Activated CD8-positive, alpha-beta T cell treated with anti-CD3 and anti-CD28 coated beads for 36 hours (primary cell): ENCODE measurements around the gene SPNS1. TPM values are rescaled to one million over a fixed set of nuclear protein-coding genes. Genes with fewer than 3 reads are reported as not detected.
"Not testable (repeated sequence)": the region's sequence is repeated elsewhere in the genome, so short reads cannot be mapped to it uniquely, and the experiment has no call there.

Experiments used
- ATAC-seq: fragments of 200-7000 bp; cut with Tn5 transposase; one replicate; pipeline ENCODE4 v1.10.0; 2021; ENCODE audit warnings: mild to moderate bottlenecking, moderate library complexity
- CTCF ChIA-PET: fragments of 350-600 bp; sonication (Branson Sonifier 250); formaldehyde crosslinking; loops from one replicate; lab custom pipeline; 2021; ENCODE audit warnings: antibody characterized with exemption; lab: Charles Lee
- POLR2A ChIA-PET: fragments of 350-600 bp; sonication (Branson Sonifier 250); formaldehyde crosslinking; loops from one replicate; lab custom pipeline; 2021; ENCODE audit warnings: antibody characterized with exemption; lab: Charles Lee
- DNase-seq: peaks from one replicate; pipeline ENCODE4 v3.0.0-alpha.2; 2020
- H3K27ac Mint-ChIP-seq: one replicate; pipeline ENCODE4 v1.8.0; 2021; ENCODE audit warnings: mild to moderate bottlenecking, mixed read lengths
- H3K27me3 Mint-ChIP-seq: one replicate; pipeline ENCODE4 v1.8.0; 2021; ENCODE audit warnings: mixed read lengths
- H3K36me3 Mint-ChIP-seq: one replicate; pipeline ENCODE4 v1.8.0; 2021; ENCODE audit warnings: low read depth, mixed read lengths
- H3K4me1 Mint-ChIP-seq: one replicate; pipeline ENCODE4 v1.8.0; 2021; ENCODE audit warnings: low read depth, mixed read lengths
- H3K4me3 Mint-ChIP-seq: one replicate; pipeline ENCODE4 v1.8.0; 2021; ENCODE audit warnings: mild to moderate bottlenecking, moderate library complexity, mixed read lengths
- H3K9me3 Mint-ChIP-seq: one replicate; pipeline ENCODE4 v1.8.0; 2021; ENCODE audit warnings: mixed read lengths
- CTCF ChIP-seq: fragments of 200-600 bp; IDR thresholded peaks from one replicate; pipeline ENCODE4 v1.8.0; 2022; ENCODE audit warnings: antibody characterized with exemption, mild to moderate bottlenecking
- intact Hi-C: fragments of 100-400 bp; cut with micrococcal nuclease; formaldehyde crosslinking; loops from one replicate; pipeline ENCODE4 v1.10.0; 2022
- total RNA-seq, 2 experiments: library from RNA; stranded (reverse); gene quantifications; one replicate each; pipeline ENCODE4 v1.2.3, GENCODE V29; 2021

SPNS1 gene
- total RNA-seq, 2 experiments from 2014 or later, result 14.6 to 18.2 TPM

- DNase-seq (peak; percentile 19), ATAC-seq (no peak)
- Mint-ChIP-seq H3K4me3 (no peak overlapping the region), H3K9me3 (no peaks in the 10 kb centered on the region), H3K27me3 (no peaks in the 10 kb centered on the region), H3K27ac (no peak overlapping the region), H3K4me1 (peaks cover 13% of the 10 kb centered on the region), H3K36me3 (no peaks in the 10 kb centered on the region)
- intact Hi-C loops, result loop anchor here (5.0 kb wide), 1 partner anchor 65 kb away; no protein-coding TSS in a partner anchor
- CTCF ChIA-PET, result interaction anchor here (1.2 to 3.2 kb wide), 2 partner anchors 8 to 13 kb away, joined by 3 to 27 read pairs; partner anchors contain the start of gene NFATC2IP
- POLR2A ChIA-PET, result interaction anchor here (0.6 to 1.1 kb wide), 4 partner anchors 12 to 421 kb away, joined by 3 to 4 read pairs (median 4); partner anchors contain the start of gene RABEP2
- TF ChIP-seq CTCF, result no peak
These were observed 37.2 kb upstream of the SPNS1 start for GRCh38 chr16:28937222-28937876.

- intact Hi-C loops, result loop anchor here (5.0 kb wide), 1 partner anchor 66 kb away; no protein-coding TSS in a partner anchor
- ChIA-PET CTCF (no interaction called here), POLR2A (interaction anchor here (2.7 kb wide), 1 partner anchor 14 kb away, joined by 8 read pairs; the partner anchor contains the start of gene RABEP2)
- Mint-ChIP-seq H3K27me3 (no peaks in the 10 kb centered on the region), H3K9me3 (no peaks in the 10 kb centered on the region), H3K4me3 (no peak overlapping the region), H3K27ac (no peak overlapping the region), H3K36me3 (no peaks in the 10 kb centered on the region), H3K4me1 (peaks cover 13% of the 10 kb centered on the region)
- ATAC-seq (no peak), DNase-seq (no peak)
- no peak for TF ChIP-seq CTCF
These were observed 35.9 kb upstream of the SPNS1 start for GRCh38 chr16:28938721-28939120.

GRCh38 chr16:28939825-28940224 lies 34.8 kb upstream of the SPNS1 start:
- POLR2A ChIA-PET, result interaction anchor here (2.7 kb wide), 1 partner anchor 15 kb away, joined by 8 read pairs; the partner anchor contains the start of gene RABEP2
- DNase-seq, CTCF ChIA-PET: not testable (repeated sequence)

GRCh38 chr16:28943281-28943680 lies 31.3 kb upstream of the SPNS1 start:
- H3K4me1 Mint-ChIP-seq, result peaks cover 8% of the 10 kb centered on the region
- TF ChIP-seq CTCF, result no peak
- no peaks in the 10 kb centered on the region for H3K27me3 Mint-ChIP-seq
- intact Hi-C loops, result no loop called here
- H3K4me3 Mint-ChIP-seq, result no peak overlapping the region
- CTCF ChIA-PET, result interaction anchor here (2.1 to 5.2 kb wide), 5 partner anchors 15 to 96 kb away, joined by 5 to 87 read pairs (median 39); partner anchors contain the start of genes CD19, RABEP2, SH2B1 and TUFM
- DNase-seq (no peak), ATAC-seq (no peak)
- H3K36me3 Mint-ChIP-seq, result no peaks in the 10 kb centered on the region
- POLR2A ChIA-PET, result interaction anchor here (0.7 to 1.3 kb wide), 4 partner anchors 19 to 358 kb away, joined by 3 to 4 read pairs (median 4); partner anchors contain the start of gene ATXN2L
- no peaks in the 10 kb centered on the region for H3K9me3 Mint-ChIP-seq
- no peak overlapping the region for H3K27ac Mint-ChIP-seq

More at GRCh38 chr16:28939825-28940224, 34.8 kb upstream of the SPNS1 start:
- ATAC-seq, H3K36me3 Mint-ChIP-seq, H3K4me3 Mint-ChIP-seq, H3K9me3 Mint-ChIP-seq, H3K27me3 Mint-ChIP-seq, H3K27ac Mint-ChIP-seq: not testable (repeated sequence)
- intact Hi-C loops, result loop anchor here (5.0 kb wide), 1 partner anchor 68 kb away; no protein-coding TSS in a partner anchor
- H3K4me1 Mint-ChIP-seq, result peaks cover 13% of the 10 kb centered on the region

- H3K4me3 Mint-ChIP-seq, result no peak overlapping the region
- H3K4me1 Mint-ChIP-seq, result peaks cover 11% of the 10 kb centered on the region
- H3K36me3 Mint-ChIP-seq, result peaks cover 6% of the 10 kb centered on the region
- ChIA-PET CTCF (interaction anchor here (0.9 to 5.2 kb wide), 4 partner anchors 19 to 100 kb away, joined by 3 to 87 read pairs (median 18); partner anchors contain the start of genes CD19, RABEP2 and TUFM), POLR2A (no interaction called here)
- no peaks in the 10 kb centered on the region for H3K9me3 Mint-ChIP-seq
- TF ChIP-seq CTCF, result no peak
- DNase-seq, result no peak
- H3K27ac Mint-ChIP-seq, result no peak overlapping the region
- no peaks in the 10 kb centered on the region for H3K27me3 Mint-ChIP-seq
- intact Hi-C loops, result no loop called here
- no peak for ATAC-seq
These were observed 27.9 kb upstream of the SPNS1 start for GRCh38 chr16:28946681-28947080.
